Natural killer cell (primary cell): Measurements from ENCODE around the gene ARPIN. TPM values are rescaled to one million over a fixed set of nuclear protein-coding genes. Genes with fewer than 3 reads are reported as not detected.

Experiments
- ATAC-seq, 3 donors: fragments of 150-1000 bp in 2 of 3; fragments of 200-7000 bp in 1 of 3; cut with Tn5 transposase; 1 replicate in 1 of 3; 2 replicates in 2 of 3; pipeline ENCODE4 v1.10.0; 2021; ENCODE audit warnings: mild to moderate bottlenecking in 2 of 3, moderate library complexity in 2 of 3
- DNase-seq, 2 donors: peaks; one replicate each; pipeline versions ENCODE4 v3.0.0 to v3.0.0-alpha.2; 2013 to 2021; ENCODE audit warnings: mixed read lengths in 1 of 2
- H3K27ac ChIP-seq: one replicate; pipeline ENCODE4 v1.5.1; 2013; ENCODE audit warnings: mild to moderate bottlenecking, low read length
- H3K27me3 ChIP-seq: one replicate; pipeline ENCODE4 v1.6.1; 2013; ENCODE audit warnings: low read length; ENCODE audit not compliant: control insufficient read depth, insufficient read depth
- H3K36me3 ChIP-seq: one replicate; pipeline ENCODE4 v1.6.1; 2013; ENCODE audit warnings: low read length; ENCODE audit not compliant: control insufficient read depth, insufficient read depth
- H3K4me1 ChIP-seq: one replicate; pipeline ENCODE4 v1.6.1; 2013; ENCODE audit warnings: low read length; ENCODE audit not compliant: control insufficient read depth, insufficient read depth
- H3K4me3 ChIP-seq: one replicate; pipeline ENCODE4 v1.5.1; 2013; ENCODE audit warnings: low read length
- H3K9me3 ChIP-seq: one replicate; pipeline ENCODE4 v1.6.1; 2013; ENCODE audit warnings: low read length; ENCODE audit not compliant: control insufficient read depth, insufficient read depth
- H3K27ac Mint-ChIP-seq, 2 donors: one replicate each; pipeline ENCODE4 v1.8.0; 2022; ENCODE audit warnings: mild to moderate bottlenecking in 2 of 2, mixed read lengths in 2 of 2, moderate library complexity in 1 of 2
- H3K27me3 Mint-ChIP-seq, 2 donors: one replicate each; pipeline ENCODE4 v1.8.0; 2022; ENCODE audit warnings: low read depth in 2 of 2, mixed read lengths in 2 of 2
- H3K36me3 Mint-ChIP-seq: one replicate; pipeline ENCODE4 v1.8.0; 2022; ENCODE audit warnings: mixed read lengths
- H3K4me1 Mint-ChIP-seq, 2 donors: one replicate each; pipeline ENCODE4 v1.8.0; 2022; ENCODE audit warnings: mixed read lengths in 2 of 2
- H3K4me3 Mint-ChIP-seq: one replicate; pipeline ENCODE4 v1.8.0; 2022; ENCODE audit warnings: mild to moderate bottlenecking, moderate library complexity, mixed read lengths
- H3K9me3 Mint-ChIP-seq, 2 donors: one replicate each; pipeline ENCODE4 v1.8.0; 2022; ENCODE audit warnings: mixed read lengths in 2 of 2
- WGBS: methylation state at CpG from one replicate; pipeline ENCODE4 v1.1.7; 2013; ENCODE audit warnings: missing lambda C conversion rate; ENCODE audit not compliant: insufficient coverage; 5-methylcytosine and 5-hydroxymethylcytosine counted together
- intact Hi-C: fragments of 100-400 bp; cut with micrococcal nuclease; formaldehyde crosslinking; loops from one replicate; pipeline ENCODE4 v1.14.2; 2022
- total RNA-seq, 4 donors: library from RNA; stranded (reverse); fragments of 120-200 nt in 1 of 4; gene quantifications; one replicate each; pipeline versions ENCODE4 v1.2.3 to v1.2.4, GENCODE V29; 2013 to 2022
- TF ChIP-seq, protein P1 (sequence below): fragments of 200-600 bp; IDR thresholded peaks from one replicate; pipeline ENCODE4 v1.8.0; 2022; ENCODE audit warnings: antibody characterized with exemption

Gene ARPIN
- total RNA-seq, 3 donors from 2014 or later (not counting 1 experiment from before 2014, with no cell fraction given) = 0.23 to 5.5 (median 0.38) TPM

DNA sequence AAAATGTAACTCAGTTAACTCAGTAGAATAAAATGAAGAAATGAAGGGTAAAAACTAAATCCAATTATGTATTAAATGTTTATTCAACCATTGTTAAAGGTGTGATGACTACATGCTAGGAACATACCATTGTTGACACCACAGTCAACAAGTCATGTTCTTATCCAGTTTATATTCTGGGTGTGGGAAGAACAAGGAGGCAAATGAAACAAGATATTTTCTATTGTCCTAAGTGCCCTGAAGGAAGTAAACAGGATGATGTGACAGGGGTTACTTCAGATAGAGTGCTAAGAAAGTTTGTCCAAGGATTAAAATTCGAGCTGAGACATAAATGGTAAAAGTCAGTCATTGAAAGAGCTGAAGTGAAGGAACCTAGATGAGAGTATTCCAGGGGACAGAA is 32.0 kb downstream of the ARPIN start:
- H3K9me3 ChIP-seq = no peaks in the 10 kb centered on the region
- DNase-seq (no peak), ATAC-seq (no peak)
- 97% methylated on average over 1 of the region's 1 CpG for WGBS
- Mint-ChIP-seq H3K9me3 (no peaks in the 10 kb centered on the region), H3K4me3 (no peak overlapping the region), H3K4me1 (peaks cover 0 to 5% of the 10 kb centered on the region in 2 donors), H3K36me3 (peaks cover 23% of the 10 kb centered on the region), H3K27ac (no peak overlapping the region), H3K27me3 (no peaks in the 10 kb centered on the region)
- H3K27ac ChIP-seq = no peak overlapping the region
- TF ChIP-seq, protein P1, sequence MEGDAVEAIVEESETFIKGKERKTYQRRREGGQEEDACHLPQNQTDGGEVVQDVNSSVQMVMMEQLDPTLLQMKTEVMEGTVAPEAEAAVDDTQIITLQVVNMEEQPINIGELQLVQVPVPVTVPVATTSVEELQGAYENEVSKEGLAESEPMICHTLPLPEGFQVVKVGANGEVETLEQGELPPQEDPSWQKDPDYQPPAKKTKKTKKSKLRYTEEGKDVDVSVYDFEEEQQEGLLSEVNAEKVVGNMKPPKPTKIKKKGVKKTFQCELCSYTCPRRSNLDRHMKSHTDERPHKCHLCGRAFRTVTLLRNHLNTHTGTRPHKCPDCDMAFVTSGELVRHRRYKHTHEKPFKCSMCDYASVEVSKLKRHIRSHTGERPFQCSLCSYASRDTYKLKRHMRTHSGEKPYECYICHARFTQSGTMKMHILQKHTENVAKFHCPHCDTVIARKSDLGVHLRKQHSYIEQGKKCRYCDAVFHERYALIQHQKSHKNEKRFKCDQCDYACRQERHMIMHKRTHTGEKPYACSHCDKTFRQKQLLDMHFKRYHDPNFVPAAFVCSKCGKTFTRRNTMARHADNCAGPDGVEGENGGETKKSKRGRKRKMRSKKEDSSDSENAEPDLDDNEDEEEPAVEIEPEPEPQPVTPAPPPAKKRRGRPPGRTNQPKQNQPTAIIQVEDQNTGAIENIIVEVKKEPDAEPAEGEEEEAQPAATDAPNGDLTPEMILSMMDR = no peak
- intact Hi-C loops = no loop called here
- no peaks in the 10 kb centered on the region for H3K4me1 ChIP-seq
- peaks cover 28% of the 10 kb centered on the region for H3K36me3 ChIP-seq
- H3K27me3 ChIP-seq = no peaks in the 10 kb centered on the region
- H3K4me3 ChIP-seq = no peak overlapping the region

GRCh38 chr15:89878323-89878722 is 34.4 kb downstream of the ARPIN start:
- intact Hi-C loops = no loop called here
- Mint-ChIP-seq H3K27me3 (no peaks in the 10 kb centered on the region), H3K9me3 (no peaks in the 10 kb centered on the region), H3K4me3 (no peak overlapping the region), H3K27ac (no peak overlapping the region), H3K36me3 (peaks cover 20% of the 10 kb centered on the region), H3K4me1 (peaks cover 4 to 5% of the 10 kb centered on the region in 2 donors)
- TF ChIP-seq, protein P1 = no peak
- H3K4me1 ChIP-seq = peaks cover 3% of the 10 kb centered on the region
- 90% methylated on average over 3 of the region's 3 CpGs for WGBS
- no peaks in the 10 kb centered on the region for H3K9me3 ChIP-seq
- peaks cover 14% of the 10 kb centered on the region for H3K36me3 ChIP-seq
- no peak for ATAC-seq
- DNase-seq = no peak
- H3K4me3 ChIP-seq = no peak overlapping the region
- no peaks in the 10 kb centered on the region for H3K27me3 ChIP-seq
- H3K27ac ChIP-seq = no peak overlapping the region

DNA sequence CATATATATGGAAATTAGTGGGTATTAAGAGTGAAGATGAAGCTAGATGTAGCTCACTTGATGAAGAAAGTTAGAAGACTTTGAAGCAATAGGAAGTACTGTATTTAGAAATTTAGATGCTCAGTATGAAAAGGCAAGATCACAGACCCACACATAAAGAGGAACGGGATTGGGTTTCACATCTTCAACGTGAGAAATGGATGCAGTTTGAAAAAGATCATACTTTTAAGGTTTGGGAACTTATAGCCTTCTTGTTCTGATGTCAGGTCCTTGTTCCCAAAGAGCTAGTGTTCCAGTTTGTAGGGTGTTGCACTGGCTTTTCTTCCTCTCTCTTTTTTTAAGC is 35.7 kb downstream of the ARPIN start:
- no peak overlapping the region for H3K4me3 Mint-ChIP-seq

More for the DNA sequence above, 35.7 kb downstream of the ARPIN start:
- no peaks in the 10 kb centered on the region for H3K9me3 ChIP-seq
- Mint-ChIP-seq H3K27me3 (no peaks in the 10 kb centered on the region), H3K27ac (no peak overlapping the region), H3K36me3 (peaks cover 16% of the 10 kb centered on the region), H3K9me3 (no peaks in the 10 kb centered on the region), H3K4me1 (peaks cover 4 to 5% of the 10 kb centered on the region in 2 donors)
- H3K36me3 ChIP-seq = peaks cover 6% of the 10 kb centered on the region
- TF ChIP-seq, protein P1 = no peak
- ATAC-seq = no peak
- no peaks in the 10 kb centered on the region for H3K27me3 ChIP-seq
- intact Hi-C loops = no loop called here
- DNase-seq = no peak
- H3K4me3 ChIP-seq = no peak overlapping the region
- peaks cover 3% of the 10 kb centered on the region for H3K4me1 ChIP-seq
- 83% methylated on average over 2 of the region's 2 CpGs for WGBS
- H3K27ac ChIP-seq = no peak overlapping the region
